Measurements from ENCODE around the gene ZBTB46.
"Not testable (repeated sequence)": the region's sequence is repeated elsewhere in the genome, so short reads cannot be mapped to it uniquely, and the experiment has no call there.

ZBTB46 gene

DNA sequence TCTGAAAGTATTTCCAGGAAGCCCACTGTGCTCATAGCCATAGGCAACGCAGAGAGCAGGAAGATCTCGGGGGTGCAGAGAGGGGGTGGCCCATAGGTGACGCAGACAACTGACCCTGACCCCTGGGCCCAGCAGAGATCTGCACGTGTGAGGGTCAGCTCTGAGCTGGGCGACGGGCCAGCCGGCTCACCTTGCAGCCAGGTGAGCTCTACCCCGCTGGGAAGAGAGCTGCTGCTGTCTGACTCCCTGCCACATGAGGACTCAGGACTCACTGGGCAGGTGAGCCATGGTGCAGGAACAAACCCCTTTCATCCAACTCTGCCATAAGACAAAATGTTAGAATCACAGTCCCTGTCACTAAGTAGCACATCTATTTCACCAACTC, 19.6 kb downstream of the ZBTB46 start:
- DNase-seq, result no peak

DNA sequence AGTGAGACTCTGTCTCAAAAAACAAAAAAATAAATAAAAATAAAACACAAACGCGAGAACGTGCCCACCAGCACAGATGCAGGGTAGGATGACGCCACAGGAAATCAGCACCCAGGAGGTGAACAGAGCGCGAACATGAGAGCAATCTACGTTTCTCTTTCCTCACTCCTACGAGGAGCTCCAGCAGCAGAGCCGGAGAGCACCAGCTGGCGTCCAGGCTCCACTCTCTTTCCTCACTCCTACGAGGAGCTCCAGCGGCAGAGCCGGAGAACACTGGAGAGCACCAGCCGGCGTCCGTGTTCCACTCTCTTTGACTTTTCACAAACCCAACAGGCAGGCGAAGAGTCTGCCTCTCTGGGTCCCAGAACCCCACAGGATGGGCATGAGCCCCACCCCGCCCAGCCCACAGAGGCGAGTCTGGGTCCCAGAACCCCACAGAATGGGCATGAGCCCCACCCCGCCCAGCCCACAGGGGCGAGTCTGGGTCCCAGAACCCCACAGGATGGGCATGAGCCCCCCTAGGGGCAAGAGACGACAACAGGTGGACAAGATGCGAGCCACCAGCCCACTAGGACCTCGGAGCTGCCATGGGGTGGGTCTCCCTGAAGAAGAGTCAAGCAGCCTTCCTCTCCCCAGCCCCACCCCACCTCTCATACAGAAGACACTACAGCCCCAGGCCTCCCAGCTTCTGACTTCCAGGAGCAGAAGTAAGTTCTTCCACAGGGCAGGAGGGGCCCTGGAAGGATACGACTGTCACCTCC, 20.2 kb downstream of the ZBTB46 start:
- no peak for DNase-seq

- no peak for DNase-seq
Measured at GRCh38 chr20:63809856-63810255, 21.2 kb downstream of the ZBTB46 start.

DNA sequence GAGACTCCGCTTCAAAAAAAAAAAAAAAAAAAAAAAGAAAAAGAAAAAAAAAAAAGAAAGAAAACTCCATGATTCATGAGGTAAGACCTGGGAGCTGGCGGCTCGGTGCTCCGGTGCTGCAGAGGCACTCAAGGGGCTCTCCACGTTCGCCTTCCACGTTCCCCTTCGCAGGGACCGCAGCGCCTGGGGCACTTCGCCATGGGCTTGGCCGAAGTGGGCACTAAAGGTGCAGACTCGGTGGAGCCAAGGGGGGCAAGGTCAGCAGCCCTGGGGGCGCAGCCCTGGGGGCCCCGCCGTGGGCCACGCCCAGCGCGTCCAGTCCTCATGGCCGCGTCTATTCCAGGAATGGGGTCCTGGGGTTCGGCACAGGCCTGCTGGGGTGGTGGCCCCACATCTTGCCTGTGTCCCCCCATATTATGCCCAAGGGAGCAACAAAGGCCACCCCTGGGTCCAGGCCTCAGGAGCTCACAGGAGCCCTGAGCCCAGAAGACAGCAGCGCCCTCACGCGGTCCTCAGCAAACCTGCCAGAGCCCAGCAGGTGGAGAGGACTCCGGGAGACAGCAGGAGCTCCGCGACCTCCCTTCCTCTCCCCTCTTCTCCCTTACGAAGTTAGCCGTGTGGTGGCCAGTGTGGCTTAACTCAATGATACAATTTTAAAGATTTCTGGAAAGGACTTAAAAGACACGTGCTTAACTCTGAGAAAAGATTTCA, 21.9 kb downstream of the ZBTB46 start:
- no peak for DNase-seq

- no peak for DNase-seq
Measured at GRCh38 chr20:63808145-63808724, 22.8 kb downstream of the ZBTB46 start.

DNA sequence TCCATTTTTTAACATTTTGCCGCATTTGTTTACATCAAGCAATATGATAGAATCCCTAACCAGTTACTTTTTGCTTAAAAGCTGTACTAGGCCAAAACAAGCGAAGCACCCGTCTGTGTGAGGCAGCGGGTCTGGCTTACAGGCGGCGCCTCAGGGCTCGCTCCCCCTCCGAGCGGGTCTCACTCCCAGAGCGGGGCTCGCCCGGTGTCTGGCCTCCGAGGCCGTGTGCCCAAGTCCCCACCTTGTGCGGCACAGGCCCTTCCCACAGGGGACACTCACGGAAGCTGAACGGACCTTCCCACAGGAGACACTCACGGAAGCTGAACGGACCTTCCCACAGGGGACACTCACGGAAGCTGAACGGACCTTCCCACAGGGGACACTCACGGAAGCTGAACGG, 23.4 kb downstream of the ZBTB46 start:
- no peak for DNase-seq

DNA sequence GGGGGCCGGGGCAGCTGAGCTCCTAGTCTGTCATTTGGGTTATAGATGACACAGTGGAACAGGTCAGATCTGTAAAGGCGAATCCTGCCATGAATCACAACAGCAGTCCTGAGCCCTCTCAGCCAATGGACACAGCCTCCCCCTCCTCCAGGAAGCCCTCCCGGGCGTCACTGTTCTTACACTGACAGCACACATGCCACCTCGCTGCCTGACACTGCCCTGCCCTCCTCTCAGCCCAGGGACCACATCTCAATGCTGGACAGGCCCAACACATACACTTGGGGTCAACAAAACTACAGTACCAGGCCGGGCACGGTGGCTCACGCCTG, 26.8 kb downstream of the ZBTB46 start:
- DNase-seq, result no peak

- DNase-seq, result no peak
Measured at GRCh38 chr20:63802469-63803240, 28.4 kb downstream of the ZBTB46 start.

DNA sequence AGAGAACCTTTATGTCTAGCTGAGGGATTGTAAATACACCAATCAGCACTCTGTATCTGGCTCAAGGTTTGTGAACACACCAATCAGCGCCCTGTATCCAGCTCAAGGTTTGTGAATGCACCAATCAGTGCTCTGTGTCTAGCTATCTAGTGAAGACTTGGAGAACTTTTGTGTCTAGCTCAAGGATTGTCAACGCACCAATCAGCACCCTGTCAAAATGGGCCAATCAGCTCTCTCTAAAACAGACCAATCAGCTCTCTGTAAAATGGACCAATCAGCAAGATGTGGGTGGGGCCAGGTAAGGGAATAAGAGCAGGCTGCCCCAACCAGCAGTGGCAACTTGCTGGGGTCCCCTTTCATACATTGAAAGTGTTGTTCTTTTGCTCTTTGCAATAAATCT, 29.9 kb downstream of the ZBTB46 start:
- not testable (repeated sequence) for DNase-seq

DNA sequence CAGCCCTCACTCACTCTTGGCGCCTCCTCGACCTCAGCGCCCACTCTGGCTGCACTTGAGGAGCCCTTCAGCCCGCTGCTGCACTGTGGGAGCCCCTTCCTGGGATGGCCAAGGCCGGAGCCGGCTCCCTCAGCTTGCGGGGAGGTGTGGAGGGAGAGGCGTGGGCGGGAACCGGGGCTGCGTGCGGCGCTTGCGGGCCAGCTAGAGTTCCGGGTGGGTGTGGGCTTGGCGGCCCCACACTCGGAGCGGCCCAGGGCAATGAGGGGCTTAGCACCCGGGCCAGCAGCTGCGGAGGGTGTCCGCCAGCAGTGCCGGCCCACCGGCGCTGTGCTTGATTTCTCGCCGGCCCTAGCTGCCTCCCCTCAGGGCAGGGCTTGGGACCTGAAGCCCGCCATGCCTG, 30.7 kb downstream of the ZBTB46 start:
- DNase-seq, result not testable (repeated sequence)

- DNase-seq, result not testable (repeated sequence)
Measured at GRCh38 chr20:63799127-63799526, 31.9 kb downstream of the ZBTB46 start.

- DNase-seq, result not testable (repeated sequence)
Measured at GRCh38 chr20:63797175-63797574, 33.9 kb downstream of the ZBTB46 start.

DNA sequence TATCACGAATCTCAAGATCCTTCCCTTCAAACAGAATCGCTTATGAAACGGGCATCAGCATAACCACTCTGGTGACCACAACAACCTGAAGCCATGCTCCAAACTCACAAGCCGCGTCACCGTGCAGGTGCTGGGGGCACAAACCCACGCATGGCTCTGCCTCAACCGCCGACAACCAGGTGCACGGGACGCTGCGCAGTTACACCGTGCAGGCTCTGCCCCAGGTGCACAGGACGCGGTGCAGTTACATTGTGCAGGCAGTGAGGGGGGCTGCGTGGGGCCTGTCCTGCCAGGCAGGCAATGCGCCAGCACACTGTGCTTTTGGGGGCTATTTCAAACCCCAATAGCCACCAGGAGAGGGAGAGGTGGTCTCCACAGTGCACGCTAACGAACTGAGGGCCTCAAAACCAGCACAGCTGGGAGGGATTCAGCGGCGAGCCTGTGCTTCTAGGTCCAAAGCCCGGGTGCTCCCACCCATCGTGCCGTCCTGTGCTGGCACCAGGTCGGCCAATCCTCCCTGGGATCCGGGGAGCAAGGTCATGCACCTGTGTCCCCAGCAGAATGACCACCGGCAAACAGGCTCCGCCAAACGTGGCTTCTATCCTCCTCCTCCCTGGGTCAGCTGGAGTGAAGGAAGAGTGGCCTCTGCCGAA, 35.8 kb downstream of the ZBTB46 start:
- no peak for DNase-seq

- no peak for DNase-seq
Measured at GRCh38 chr20:63794614-63795013, 36.5 kb downstream of the ZBTB46 start.

DNA sequence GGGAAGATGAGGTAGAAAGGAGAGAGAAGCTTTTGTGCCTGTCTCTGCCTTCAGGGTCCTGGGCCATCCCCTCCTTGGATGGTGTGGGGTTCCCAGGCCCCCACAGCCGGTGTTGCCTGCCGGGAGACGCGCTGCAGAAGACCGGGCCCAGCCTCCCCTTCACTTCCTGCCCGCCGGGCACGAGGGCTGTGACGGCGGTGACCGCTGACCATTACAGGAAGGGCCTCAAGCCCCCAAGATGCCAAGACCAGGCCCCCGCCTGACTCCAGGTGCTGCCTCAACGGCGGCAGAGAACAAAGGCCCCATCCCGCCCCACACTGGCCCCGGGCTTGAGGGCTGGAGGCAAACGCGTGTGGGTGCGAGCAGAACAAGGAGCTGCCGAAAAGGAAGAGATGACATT, 38.2 kb downstream of the ZBTB46 start:
- DNase-seq, result no peak

- no peak for DNase-seq
Measured at GRCh38 chr20:63791497-63792156, 39.4 kb downstream of the ZBTB46 start.

- no peak for DNase-seq
Measured at GRCh38 chr20:63790572-63791168, 40.4 kb downstream of the ZBTB46 start.

GRCh38 chr20:63789836-63790571, 41.1 kb downstream of the ZBTB46 start:
- DNase-seq, result no peak

DNA sequence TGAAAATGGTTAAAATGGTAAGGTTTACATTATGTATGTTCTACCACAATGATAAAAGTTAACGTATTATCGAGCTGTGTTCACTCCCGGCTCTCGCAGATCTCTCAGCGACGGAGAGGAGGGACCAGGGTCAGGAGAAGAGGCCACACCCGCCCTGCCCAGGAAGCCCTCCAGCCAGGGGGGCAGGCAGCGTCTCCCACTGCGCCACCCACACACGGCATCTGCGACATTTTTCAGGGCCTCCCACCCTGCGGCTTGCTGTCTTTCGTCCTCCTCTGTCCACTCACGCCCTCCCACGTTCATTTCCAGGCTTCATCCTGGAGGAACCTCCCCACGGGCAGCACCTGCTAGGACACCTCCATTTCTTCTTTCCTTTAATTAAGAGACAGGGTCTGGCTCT, 43.3 kb downstream of the ZBTB46 start:
- no peak for DNase-seq

DNA sequence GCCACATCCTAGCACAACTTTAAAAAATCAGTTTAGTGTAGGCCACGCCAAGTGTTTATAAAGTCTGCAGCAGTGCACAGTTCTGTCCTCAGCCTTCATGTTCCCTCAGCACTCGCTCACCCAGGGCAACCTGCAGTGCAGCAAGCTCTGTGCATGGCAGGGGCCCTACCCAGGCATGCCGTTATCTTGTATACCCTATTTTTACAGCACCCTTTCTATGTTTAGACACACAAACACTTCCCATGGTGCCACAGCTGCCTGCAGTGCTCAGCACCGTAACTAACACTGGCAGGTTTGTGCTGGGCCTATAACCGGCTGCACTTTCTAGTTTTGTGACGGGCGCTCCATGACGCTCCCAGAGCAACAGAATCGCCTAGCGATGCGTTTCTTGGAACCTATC, 43.8 kb downstream of the ZBTB46 start:
- no peak for DNase-seq

- DNase-seq, result peak; percentile 26
Measured at GRCh38 chr20:63785691-63786131, 45.4 kb downstream of the ZBTB46 start.
